H1 (cell line): ENCODE measurements around the gene TBC1D2B. TPM values are rescaled to one million over a fixed set of nuclear protein-coding genes. Genes with fewer than 3 reads are reported as not detected.

Experiments used
- CBX8 ChIP-seq: fragments of 300-800, 300-1000 bp; sonication (generic); IDR thresholded peaks from 2 replicates; pipeline ENCODE4 v1.7.1; 2016; ENCODE audit warnings: low read depth, low read length, borderline replicate concordance
- CHD7 ChIP-seq: fragments of 300-600 bp; sonication (generic); IDR thresholded peaks from 2 replicates; pipeline ENCODE4 v1.7.1; 2012; ENCODE audit warnings: low read length, moderate library complexity, mild to moderate bottlenecking, inconsistent platforms; ENCODE audit not compliant: insufficient replicate concordance
- GABPA ChIP-seq: IDR thresholded peaks from 2 replicates; pipeline ENCODE4 v1.6.1; 2011; ENCODE audit warnings: mild to moderate bottlenecking, low read length, moderate library complexity, borderline replicate concordance; ENCODE audit not compliant: insufficient read depth
- GTF2F1 ChIP-seq: IDR thresholded peaks from 2 replicates; pipeline ENCODE4 v1.6.1; 2012; ENCODE audit warnings: low read depth, low read length, improper control_type of control experiment, borderline replicate concordance
- SP2 ChIP-seq: IDR thresholded peaks from 2 replicates; pipeline ENCODE4 v1.6.1; 2012; ENCODE audit warnings: mild to moderate bottlenecking, low read length, inconsistent platforms
- TAF7 ChIP-seq: optimal IDR thresholded peaks from 2 replicates; pipeline ENCODE3; 2011; ENCODE audit warnings: low read depth, mild to moderate bottlenecking, inconsistent platforms, low read length, moderate library complexity, borderline replicate concordance
- polyA plus RNA-seq, 7 experiments: library from polyadenylated mRNA; depleted of rRNA in 3 of 7; stranded (reverse) in 5 of 7; unstranded in 2 of 7; fragments of >200 nt in 5 of 7; fragments of 200-250 nt in 2 of 7; gene quantifications; 1 replicate in 5 of 7; 2 replicates in 1 of 7; 4 replicates in 1 of 7; pipeline versions ENCODE4 v1.2.1 to v1.2.3, GENCODE V29; 2011 to 2013; ENCODE audit warnings: missing spikeins in 2 of 7, mixed read lengths in 2 of 7
- total RNA-seq: library from RNA; stranded (reverse); fragmentation: NEBNext Ultra II Directional; extraction: Animal tissue kit (Norgen Biotek cat#: 25700); gene quantifications from 2 replicates; pipeline ENCODE4 v1.2.1, GENCODE V29; 2021

Gene TBC1D2B
- total and polyA plus RNA-seq, 2 of the 8 experiments (the other 6 are each of a cell fraction or from before 2014, with no cell fraction given): 11.9 to 19.5 TPM

- TF ChIP-seq CHD7 (no peak), GABPA (no peak), CBX8 (no peak), GTF2F1 (no peak), TAF7 (no peak), SP2 (no peak)
Observed at GRCh38 chr15:78045189-78045588, 32.3 kb downstream of the TBC1D2B start (continued).
